MM.1S (cell line): ENCODE results near the gene PAEP.

Experiments used
- CTCF ChIP-seq: fragments of 300-600 bp; sonication (generic); IDR thresholded peaks from 2 replicates; pipeline ENCODE4 v1.5.1; 2016; ENCODE audit warnings: antibody characterized with exemption, low read length, mixed read lengths
- EZH2 ChIP-seq: fragments of 300-600 bp; sonication (generic); optimal IDR thresholded peaks from 2 replicates; pipeline ENCODE3; 2017; ENCODE audit warnings: low read depth, mild to moderate bottlenecking, antibody characterized with exemption, low read length, mixed read lengths
- EZH2phosphoT487 ChIP-seq: fragments of 300-600 bp; sonication (generic); IDR thresholded peaks from 2 replicates; pipeline ENCODE4 v1.6.1; 2018; ENCODE audit warnings: antibody characterized with exemption, low read length

DNA sequence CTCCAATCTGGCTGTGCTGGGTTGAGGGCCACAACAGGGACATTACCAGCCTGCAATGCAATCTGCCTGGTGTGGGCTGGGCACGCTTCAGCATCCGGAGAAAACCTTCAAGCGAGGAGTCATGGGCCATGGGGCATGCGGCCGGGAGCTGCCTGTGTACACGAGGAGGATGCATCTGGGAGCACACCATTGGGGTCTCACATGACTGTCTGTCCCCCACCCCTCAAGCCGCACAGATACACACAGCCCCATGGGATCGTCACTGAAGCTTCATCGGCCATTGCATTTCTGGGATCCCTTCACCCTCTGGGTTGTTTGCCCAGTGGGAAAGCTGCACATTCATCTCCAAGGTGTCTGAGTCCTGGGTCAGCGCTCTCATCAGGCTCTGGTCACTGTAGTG is 30.5 kb upstream of the PAEP start:
- no peak for TF ChIP-seq CTCF
- TF ChIP-seq EZH2phosphoT487 = no peak
- TF ChIP-seq EZH2 = no peak
